Loucy (cell line): ENCODE results near the gene ERAL1.
A peak's percentile ranks its signal among the peaks of the same experiment; 100 is the strongest.

Source experiments
- H2AFZ ChIP-seq: fragments of 200-600 bp; sonication (generic); 2 replicates; pipeline ENCODE4 v1.6.0; 2016; ENCODE audit warnings: antibody characterized with exemption, mild to moderate bottlenecking, low read length, moderate library complexity
- H3F3A ChIP-seq: fragments of 200-600 bp; 2 replicates; pipeline ENCODE4 v1.6.0; 2016; ENCODE audit warnings: antibody characterized with exemption, low read depth, mild to moderate bottlenecking
- H3K27me3 ChIP-seq: fragments of 200-600 bp; sonication (generic); 2 replicates; pipeline ENCODE4 v1.6.1; 2014; ENCODE audit warnings: low read length, mild to moderate bottlenecking; ENCODE audit not compliant: insufficient read depth, poor library complexity, severe bottlenecking
- H3K36me3 ChIP-seq: fragments of 200-600 bp; sonication (generic); 2 replicates; pipeline ENCODE4 v1.6.1; 2016; ENCODE audit warnings: low read length; ENCODE audit not compliant: insufficient read depth
- H3K4me1 ChIP-seq: fragments of 200-600 bp; sonication (generic); 2 replicates; pipeline ENCODE4 v1.5.1; 2014; ENCODE audit warnings: low read length, mild to moderate bottlenecking; ENCODE audit not compliant: insufficient read depth, poor library complexity, severe bottlenecking
- H3K4me2 ChIP-seq: fragments of 200-600 bp; sonication (generic); 2 replicates; pipeline ENCODE4 v1.6.0; 2014; ENCODE audit warnings: antibody characterized with exemption, low read length, low read depth, mild to moderate bottlenecking; ENCODE audit not compliant: poor library complexity, severe bottlenecking
- H3K4me3 ChIP-seq: fragments of 200-600 bp; sonication (generic); 2 replicates; pipeline ENCODE4 v1.5.1; 2014; ENCODE audit warnings: low read length, mild to moderate bottlenecking, mixed read lengths; ENCODE audit not compliant: poor library complexity, severe bottlenecking
- H3K79me2 ChIP-seq: fragments of 200-600 bp; sonication (generic); 2 replicates; pipeline ENCODE4 v1.6.1; 2014; ENCODE audit warnings: low read length; ENCODE audit not compliant: insufficient read depth
- H3K9ac ChIP-seq: fragments of 200-600 bp; sonication (generic); 2 replicates; pipeline ENCODE4 v1.6.0; 2014; ENCODE audit warnings: mild to moderate bottlenecking, low read depth, low read length, moderate library complexity; ENCODE audit not compliant: poor library complexity, severe bottlenecking
- H3K9me2 ChIP-seq: fragments of 200-600 bp; sonication (generic); replicated peaks from 2 replicates; pipeline ENCODE4 v1.6.1; 2016; ENCODE audit warnings: low read depth, low read length, mixed read lengths
- H3K9me3 ChIP-seq: fragments of 200-600 bp; sonication (generic); 2 replicates; pipeline ENCODE4 v1.6.1; 2014; ENCODE audit warnings: mild to moderate bottlenecking, antibody characterized with exemption, low read length, low read depth; ENCODE audit not compliant: insufficient read depth
- H4K20me1 ChIP-seq: fragments of 200-600 bp; sonication (generic); 2 replicates; pipeline ENCODE4 v1.6.0; 2014; ENCODE audit warnings: antibody characterized with exemption, low read length, mild to moderate bottlenecking; ENCODE audit not compliant: insufficient read depth, poor library complexity, severe bottlenecking
- CTCF ChIP-seq: fragments of 200-600 bp; sonication (generic); conservative IDR thresholded peaks from 2 replicates; pipeline ENCODE4 v1.5.1; 2014; ENCODE audit warnings: mild to moderate bottlenecking, antibody characterized with exemption, low read length
- EZH2phosphoT487 ChIP-seq: fragments of 200-600 bp; IDR thresholded peaks from 2 replicates; pipeline ENCODE4 v1.6.1; 2018; ENCODE audit warnings: antibody characterized with exemption, mild to moderate bottlenecking, moderate library complexity, borderline replicate concordance

ERAL1 gene

GRCh38 chr17:28895794-28896447 is 41.1 kb downstream of the ERAL1 start:
- Histone ChIP-seq H3K4me1 (peaks cover 58% of the 10 kb centered on the region), H3K4me2 (peak overlapping the region; percentile 95), H3K9me2 (no peaks in the 10 kb centered on the region), H4K20me1 (peaks cover 19% of the 10 kb centered on the region), H3K79me2 (peaks cover 64% of the 10 kb centered on the region), H3K9me3 (no peaks in the 10 kb centered on the region), H3K27me3 (no peaks in the 10 kb centered on the region), H3F3A (no peaks in the 10 kb centered on the region), H3K36me3 (no peaks in the 10 kb centered on the region), H3K4me3 (peak overlapping the region; percentile 97), H2AFZ (no peak overlapping the region), H3K9ac (peak overlapping the region; percentile 93)
- no peak for TF ChIP-seq CTCF
- TF ChIP-seq EZH2phosphoT487: no peak

- Histone ChIP-seq H3K4me1 (peaks cover 64% of the 10 kb centered on the region), H3K4me2 (peak overlapping the region; percentile 95), H3K4me3 (peak overlapping the region; percentile 97), H3K9me3 (no peaks in the 10 kb centered on the region), H3K9ac (peak overlapping the region; percentile 93), H3K36me3 (no peaks in the 10 kb centered on the region), H3K79me2 (peaks cover 70% of the 10 kb centered on the region), H2AFZ (peak overlapping the region; percentile 65; the same call in 1 of the 2 replicates), H3F3A (no peaks in the 10 kb centered on the region), H3K27me3 (no peaks in the 10 kb centered on the region), H4K20me1 (peaks cover 21% of the 10 kb centered on the region), H3K9me2 (no peaks in the 10 kb centered on the region)
- no peak for TF ChIP-seq CTCF
- TF ChIP-seq EZH2phosphoT487: no peak
These were observed 41.7 kb downstream of the ERAL1 start for GRCh38 chr17:28896491-28896883.

- H3F3A ChIP-seq: no peaks in the 10 kb centered on the region
- H3K4me2 ChIP-seq: peak within 1 kb of the TSS; percentile 95
- H3K9me2 ChIP-seq: no peaks in the 10 kb centered on the region
- H3K79me2 ChIP-seq: peaks cover 71% of the 10 kb centered on the region
- TF ChIP-seq CTCF: peak; percentile 30; the same call in 1 of the 2 replicates
- TF ChIP-seq EZH2phosphoT487: no peak
- H4K20me1 ChIP-seq: peaks cover 18% of the 10 kb centered on the region
- no peaks in the 10 kb centered on the region for H3K27me3 ChIP-seq
- peak within 1 kb of the TSS; percentile 97 for H3K4me3 ChIP-seq
- H3K9ac ChIP-seq: peak within 1 kb of the TSS; percentile 93
- no peaks in the 10 kb centered on the region for H3K36me3 ChIP-seq
- H3K4me1 ChIP-seq: peaks cover 66% of the 10 kb centered on the region
- H3K9me3 ChIP-seq: no peaks in the 10 kb centered on the region
- H2AFZ ChIP-seq: peak within 1 kb of the TSS; percentile 65
These were observed 42.3 kb downstream of the ERAL1 start, which contains the start of gene FLOT2 for GRCh38 chr17:28896884-28897768. TSS of gene FLOT2 (minus strand) at chr17:28897733. CDS start at chr17:28897574, 159 bp downstream.
